HG02623 (cell line): ENCODE results near the gene OR10A4.
"Not testable (repeated sequence)": the region's sequence is repeated elsewhere in the genome, so short reads cannot be mapped to it uniquely, and the experiment has no call there.

ENCODE experiments used
- ATAC-seq: cut with Tn5 transposase; IDR thresholded peaks from one replicate; pipeline ENCODE4 v1.9.1; 2021; ENCODE audit warnings: moderate library complexity; ENCODE audit not compliant: unreplicated experiment

OR10A4 gene

DNA sequence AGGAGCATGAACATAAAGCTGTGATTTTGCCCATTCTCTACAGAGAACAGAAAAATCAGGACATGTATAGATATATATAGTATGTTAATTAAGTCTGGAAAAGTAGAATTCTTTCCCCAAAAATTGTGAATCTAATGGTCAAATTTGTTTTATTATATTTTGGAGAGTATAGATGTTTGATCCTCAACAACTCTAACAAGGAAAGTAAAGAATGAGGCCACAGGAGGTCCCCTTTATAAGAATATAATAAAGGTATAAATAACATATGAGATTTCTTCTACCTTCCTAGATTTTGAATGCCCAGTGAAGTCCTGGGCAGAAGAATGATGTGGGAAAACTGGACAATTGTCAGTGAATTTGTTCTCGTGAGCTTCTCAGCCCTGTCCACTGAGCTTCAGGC lies at the start of gene OR10A4:
Gene OR10A4 (plus strand): TSS at position 301 of the 400 bp plus-strand sequence. CDS start 23 bp downstream, at position 324.
- ATAC-seq, result no peak

- no peak for ATAC-seq
These were observed 48.3 kb upstream of the OR10A4 start for GRCh38 chr11:6828103-6828502.

GRCh38 chr11:6833356-6833755 lies 43.1 kb upstream of the OR10A4 start:
- ATAC-seq, result no peak

GRCh38 chr11:6834021-6834420 lies 42.4 kb upstream of the OR10A4 start:
- no peak for ATAC-seq

GRCh38 chr11:6841694-6842093 lies 34.7 kb upstream of the OR10A4 start:
- no peak for ATAC-seq

- no peak for ATAC-seq
These were observed 32.8 kb upstream of the OR10A4 start for GRCh38 chr11:6843670-6844069.

- no peak for ATAC-seq
These were observed 32.1 kb upstream of the OR10A4 start for GRCh38 chr11:6844356-6844755.

DNA sequence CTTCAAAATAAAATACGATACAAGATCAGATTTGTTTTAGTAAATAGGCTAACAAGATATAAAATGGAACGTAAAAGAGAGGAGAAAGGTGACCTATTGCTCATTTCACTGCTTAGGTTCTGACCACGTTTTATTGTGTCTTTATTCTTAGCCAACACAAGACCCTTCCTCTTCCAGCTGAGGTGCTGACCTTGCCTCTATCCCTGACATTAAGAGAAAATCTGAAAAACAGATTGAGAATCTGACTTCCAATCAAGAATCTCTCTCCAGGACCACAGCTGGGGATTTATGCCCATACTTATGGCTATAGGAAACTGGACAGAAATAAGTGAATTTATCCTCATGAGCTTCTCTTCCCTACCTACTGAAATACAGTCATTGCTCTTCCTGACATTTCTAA lies 31.0 kb upstream of the OR10A4 start, which contains the start of gene OR10A5:
Gene OR10A5 (plus strand): TSS at position 301 of the 400 bp plus-strand sequence. CDS start 0 bp downstream, at position 301.
- ATAC-seq, result no peak

DNA sequence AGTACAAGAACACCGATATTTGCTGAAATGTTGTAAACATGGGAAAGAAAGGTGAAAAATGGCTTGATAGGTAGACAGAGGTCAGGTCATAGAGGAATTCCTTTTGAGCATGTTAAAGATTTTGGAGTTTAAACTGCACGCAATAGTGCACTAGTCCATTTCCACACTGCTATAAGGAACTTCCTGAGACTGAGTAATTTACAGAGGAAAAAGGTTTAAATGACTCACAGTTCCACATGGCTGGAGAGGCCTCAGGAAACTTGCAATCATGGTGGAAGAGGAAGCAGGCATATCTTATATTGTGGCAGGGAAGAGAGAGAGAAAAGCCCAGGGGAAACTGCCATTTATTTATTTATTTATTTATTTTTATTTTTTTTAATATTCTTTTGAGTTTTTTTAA lies 25.9 kb upstream of the OR10A4 start:
- ATAC-seq, result no peak

- not testable (repeated sequence) for ATAC-seq
These were observed 21.6 kb upstream of the OR10A4 start for GRCh38 chr11:6854801-6855200.

GRCh38 chr11:6855971-6856541 lies 20.4 kb upstream of the OR10A4 start:
- ATAC-seq, result no peak

DNA sequence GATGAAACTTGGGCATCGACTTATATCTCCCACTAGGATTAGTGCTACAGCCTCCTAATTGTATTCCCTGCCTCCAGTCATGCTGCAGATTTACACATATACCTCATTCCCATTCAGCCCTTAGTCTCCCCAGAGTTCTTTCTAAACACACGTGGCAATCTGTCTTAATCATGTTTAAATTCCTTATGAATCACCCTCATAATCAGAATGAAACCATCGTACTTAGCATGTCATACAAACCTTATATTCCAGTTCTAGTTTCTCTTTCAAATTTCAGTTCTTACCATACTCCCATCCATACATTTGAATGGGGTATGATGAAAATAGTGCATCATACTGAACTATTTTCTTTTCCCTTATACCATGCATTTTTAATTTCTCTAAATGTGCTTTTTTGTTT lies 19.6 kb upstream of the OR10A4 start:
- ATAC-seq, result peak; percentile 81

- ATAC-seq, result no peak
These were observed 13.5 kb upstream of the OR10A4 start, which contains the start of gene OR10A2 for GRCh38 chr11:6862961-6863360. Gene OR10A2 (plus strand): TSS chr11:6863057. CDS start chr11:6869755, 6,698 bp downstream.

GRCh38 chr11:6864438-6864837 lies 12.0 kb upstream of the OR10A4 start:
- ATAC-seq, result no peak

DNA sequence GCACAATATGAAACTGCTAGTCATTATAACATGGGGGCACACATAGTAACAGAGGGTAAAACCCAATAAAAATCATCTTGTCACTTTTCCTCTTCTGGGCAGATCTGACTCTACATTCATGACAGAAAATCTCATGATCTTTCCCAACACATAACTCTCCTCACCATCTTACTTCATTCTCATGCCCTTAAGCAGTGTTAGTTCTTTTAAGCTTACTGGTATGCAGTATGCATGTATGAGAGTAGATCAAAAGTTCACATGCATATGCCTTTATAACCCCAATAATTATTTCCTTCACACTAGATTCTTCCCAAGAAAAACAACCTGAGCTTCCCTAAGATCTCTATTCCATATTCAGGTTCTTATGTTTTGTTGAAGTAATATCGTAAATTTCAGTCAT lies 5.1 kb upstream of the OR10A4 start:
- no peak for ATAC-seq

GRCh38 chr11:6875761-6876160 lies 664 bp upstream of the OR10A4 start:
- ATAC-seq, result no peak

GRCh38 chr11:6876914-6877313 lies 489 bp downstream of the OR10A4 start:
- ATAC-seq, result no peak

- ATAC-seq, result no peak
These were observed 6.3 kb downstream of the OR10A4 start for GRCh38 chr11:6882751-6883150.

- not testable (repeated sequence) for ATAC-seq
These were observed 11.3 kb downstream of the OR10A4 start for GRCh38 chr11:6887711-6888110.

DNA sequence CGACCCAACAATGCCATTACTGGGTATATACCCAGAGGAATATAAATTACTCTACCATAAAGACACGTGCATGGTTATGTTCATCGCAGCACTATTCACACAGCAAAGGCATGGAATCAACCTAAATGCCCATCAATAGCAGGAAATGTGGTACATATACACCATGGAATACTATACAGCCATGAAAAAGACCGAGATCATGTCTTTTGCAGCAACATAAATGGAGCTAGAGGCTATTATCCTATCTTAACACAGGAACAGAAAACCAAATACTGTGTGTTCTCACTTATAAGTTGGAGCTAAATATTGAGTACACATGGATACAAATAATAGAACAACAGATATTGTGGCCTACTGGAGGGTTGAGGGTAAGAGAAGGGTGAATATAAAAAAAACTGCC lies 12.4 kb downstream of the OR10A4 start:
- ATAC-seq, result no peak

- ATAC-seq, result no peak
These were observed 13.4 kb downstream of the OR10A4 start for GRCh38 chr11:6889835-6890234.

DNA sequence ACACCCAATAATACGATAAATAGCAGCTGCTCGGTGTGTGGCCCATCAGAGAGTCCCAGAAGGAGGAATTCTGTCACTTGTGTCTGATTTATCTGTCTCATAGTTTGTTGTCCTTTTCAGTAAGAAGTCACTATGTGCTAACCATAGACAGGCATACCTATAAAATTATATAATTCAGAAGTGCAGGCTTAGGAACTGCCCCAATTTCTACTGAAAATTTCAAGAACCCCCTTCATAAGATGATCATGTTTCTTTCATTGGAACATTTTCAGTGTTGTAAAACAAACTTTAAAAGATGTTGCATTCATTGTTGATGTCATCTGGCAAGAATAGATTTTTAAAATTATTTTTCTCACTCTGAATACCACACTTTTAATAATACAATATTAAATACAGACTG lies 16.0 kb downstream of the OR10A4 start, which contains the start of gene OR2D2:
Gene OR2D2 (minus strand): TSS at position 101 of the 400 bp plus-strand sequence. CDS start 0 bp downstream, at position 101.
- ATAC-seq, result no peak

- no peak for ATAC-seq
These were observed 17.7 kb downstream of the OR10A4 start for GRCh38 chr11:6894097-6894496.
